Measurements from ENCODE around the gene USF1. TPM values are rescaled to one million over a fixed set of nuclear protein-coding genes. Genes with fewer than 3 reads are reported as not detected.

The USF1 gene
- total and polyA plus RNA-seq, 4 donors: 19.2 to 43.5 (median 27.2) TPM

GRCh38 chr1:161009602-161010211 lies 36.1 kb downstream of the USF1 start (continued):
- TF ChIP-seq EGR1 (IDR thresholded peaks at IDR 0.05; ENCODE audit: low read depth in 2 of 2) (no peak), TAF1 (conservative IDR thresholded peaks at IDR 0.05) (no peak)

GRCh38 chr1:161008869-161009510 lies 36.8 kb downstream of the USF1 start:
- WGBS: 68% methylated on average over 4 of the region's 4 CpGs
- no peaks in the 10 kb centered on the region for H3K27me3 ChIP-seq (ENCODE audit: control insufficient read depth in 4 of 4, insufficient read depth in 4 of 4, low read length in 3 of 4)
- no peaks in the 10 kb centered on the region for H3K9me3 ChIP-seq (ENCODE audit: control insufficient read depth in 4 of 4, low read length in 3 of 4)
- TF ChIP-seq RAD21 (IDR thresholded peaks at IDR 0.05) (no peak), FOXA2 (IDR thresholded peaks at IDR 0.05) (no peak), MAX (IDR thresholded peaks at IDR 0.05) (no peak), TAF1 (conservative IDR thresholded peaks at IDR 0.05) (no peak), JUND (IDR thresholded peaks at IDR 0.05) (no peak), CTCF (IDR thresholded peaks at IDR 0.05; ENCODE audit: low read depth, low read length, missing input control) (no peak), RXRA (IDR thresholded peaks at IDR 0.05) (peak in 1 of 2 donors; percentile 29), HNF4A (conservative IDR thresholded peaks at IDR 0.05) (peak in 1 of 2 donors; percentile 20), GABPA (IDR thresholded peaks at IDR 0.05 in 1 of 2, conservative IDR thresholded peaks at IDR 0.05 in 1 of 2) (no peak)
- peaks cover 0 to 4% (median 1%) of the 10 kb centered on the region in 4 donors for H3K36me3 ChIP-seq (ENCODE audit: control insufficient read depth in 4 of 4, insufficient read depth in 3 of 4, low read depth in 1 of 4, low read length in 3 of 4)
- peaks cover 3 to 18% (median 11%) of the 10 kb centered on the region in 4 donors for H3K4me1 ChIP-seq (ENCODE audit: control insufficient read depth in 4 of 4, insufficient read depth in 4 of 4, low read length in 3 of 4)
- no peak overlapping the region for H3K4me3 ChIP-seq (ENCODE audit: low read depth in 1 of 3, low read length in 3 of 3)
- H3K27ac ChIP-seq (ENCODE audit: low read depth in 1 of 2, low read length in 2 of 2): peak overlapping the region; percentile 28 to 30
- H3K9ac ChIP-seq (ENCODE audit: low read depth in 1 of 2, low read length in 2 of 2): no peak overlapping the region
- no peak for DNase-seq (ENCODE audit: low spot score)

- H3K4me3 ChIP-seq (ENCODE audit: low read depth in 1 of 3, low read length in 3 of 3): no peak overlapping the region
- no peaks in the 10 kb centered on the region for H3K27me3 ChIP-seq (ENCODE audit: control insufficient read depth in 4 of 4, insufficient read depth in 4 of 4, low read length in 3 of 4)
- 97% methylated on average over 2 of the region's 2 CpGs for WGBS
- peaks cover 0 to 4% (median 1%) of the 10 kb centered on the region in 4 donors for H3K36me3 ChIP-seq (ENCODE audit: control insufficient read depth in 4 of 4, insufficient read depth in 3 of 4, low read depth in 1 of 4, low read length in 3 of 4)
- no peak for DNase-seq (ENCODE audit: low spot score)
- H3K9ac ChIP-seq (ENCODE audit: low read depth in 1 of 2, low read length in 2 of 2): no peak overlapping the region
- H3K27ac ChIP-seq (ENCODE audit: low read depth in 1 of 2, low read length in 2 of 2): no peak overlapping the region
- H3K4me1 ChIP-seq (ENCODE audit: control insufficient read depth in 4 of 4, insufficient read depth in 4 of 4, low read length in 3 of 4): peaks cover 3 to 11% (median 8%) of the 10 kb centered on the region in 4 donors
- no peak for TF ChIP-seq SP1 (IDR thresholded peaks at IDR 0.05)
- no peak for TF ChIP-seq JUND (IDR thresholded peaks at IDR 0.05)
- no peak for TF ChIP-seq HNF4G (IDR thresholded peaks at IDR 0.05)
- no peak for TF ChIP-seq NR2F2 (IDR thresholded peaks at IDR 0.05)
- no peak for TF ChIP-seq RXRA (IDR thresholded peaks at IDR 0.05)
- TF ChIP-seq HNF4A (conservative IDR thresholded peaks at IDR 0.05): no peak
- TF ChIP-seq RAD21 (IDR thresholded peaks at IDR 0.05): no peak
- no peak for TF ChIP-seq EGR1 (IDR thresholded peaks at IDR 0.05; ENCODE audit: low read depth in 2 of 2)
- no peak for TF ChIP-seq ZBTB33 (IDR thresholded peaks at IDR 0.05)
- no peak for TF ChIP-seq TAF1 (conservative IDR thresholded peaks at IDR 0.05)
- no peak for TF ChIP-seq ATF3 (IDR thresholded peaks at IDR 0.05)
- no peak for TF ChIP-seq MAX (IDR thresholded peaks at IDR 0.05)
- no peak for TF ChIP-seq CTCF (IDR thresholded peaks at IDR 0.05; ENCODE audit: low read depth, low read length, missing input control)
- no peaks in the 10 kb centered on the region for H3K9me3 ChIP-seq (ENCODE audit: control insufficient read depth in 4 of 4, low read length in 3 of 4)
These were observed 38.4 kb downstream of the USF1 start for GRCh38 chr1:161007369-161007768.

Measured in liver (tissue), 9 donors.